Smooth muscle cell of the brain vasculature (primary cell): ENCODE results near the gene SLC16A8.
"Not testable (repeated sequence)": the region's sequence is repeated elsewhere in the genome, so short reads cannot be mapped to it uniquely, and the experiment has no call there.

ENCODE experiments used
- DNase-seq: peaks from one replicate; pipeline ENCODE4 v3.0.0-alpha.2; 2012; ENCODE audit warnings: low read depth, low spot score

The SLC16A8 gene, protein sequence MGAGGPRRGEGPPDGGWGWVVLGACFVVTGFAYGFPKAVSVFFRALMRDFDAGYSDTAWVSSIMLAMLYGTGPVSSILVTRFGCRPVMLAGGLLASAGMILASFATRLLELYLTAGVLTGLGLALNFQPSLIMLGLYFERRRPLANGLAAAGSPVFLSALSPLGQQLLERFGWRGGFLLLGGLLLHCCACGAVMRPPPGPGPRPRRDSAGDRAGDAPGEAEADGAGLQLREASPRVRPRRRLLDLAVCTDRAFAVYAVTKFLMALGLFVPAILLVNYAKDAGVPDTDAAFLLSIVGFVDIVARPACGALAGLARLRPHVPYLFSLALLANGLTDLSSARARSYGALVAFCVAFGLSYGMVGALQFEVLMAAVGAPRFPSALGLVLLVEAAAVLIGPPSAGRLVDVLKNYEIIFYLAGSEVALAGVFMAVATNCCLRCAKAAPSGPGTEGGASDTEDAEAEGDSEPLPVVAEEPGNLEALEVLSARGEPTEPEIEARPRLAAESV

GRCh38 chr22:38083931-38084631, at the start of gene SLC16A8:
Gene SLC16A8 (minus strand): TSS chr22:38084184. CDS start chr22:38082873, 1,311 bp downstream.
- no peak for DNase-seq

GRCh38 chr22:38133331-38133730, 49.3 kb upstream of the SLC16A8 start:
- DNase-seq: no peak

DNA sequence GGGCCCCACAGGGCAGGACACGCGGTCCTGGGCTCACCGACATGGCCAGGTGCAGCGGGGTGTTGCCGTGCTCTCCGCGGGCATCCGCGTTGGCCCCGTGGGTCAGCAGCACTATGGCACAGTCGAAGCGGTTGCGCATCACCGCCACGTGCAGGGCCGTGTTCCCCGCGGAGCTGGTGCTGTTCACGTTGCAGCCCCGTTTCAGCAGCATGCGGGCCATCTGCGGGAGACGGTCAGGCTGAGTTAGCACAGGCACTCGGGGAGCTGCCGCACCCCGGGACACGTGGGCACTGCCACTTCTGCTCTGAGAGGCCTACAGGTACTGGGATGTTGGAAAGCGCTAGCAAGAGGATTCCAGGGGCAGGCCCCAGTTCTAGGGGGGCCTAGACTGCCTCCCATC, 48.8 kb upstream of the SLC16A8 start:
- DNase-seq: no peak

DNA sequence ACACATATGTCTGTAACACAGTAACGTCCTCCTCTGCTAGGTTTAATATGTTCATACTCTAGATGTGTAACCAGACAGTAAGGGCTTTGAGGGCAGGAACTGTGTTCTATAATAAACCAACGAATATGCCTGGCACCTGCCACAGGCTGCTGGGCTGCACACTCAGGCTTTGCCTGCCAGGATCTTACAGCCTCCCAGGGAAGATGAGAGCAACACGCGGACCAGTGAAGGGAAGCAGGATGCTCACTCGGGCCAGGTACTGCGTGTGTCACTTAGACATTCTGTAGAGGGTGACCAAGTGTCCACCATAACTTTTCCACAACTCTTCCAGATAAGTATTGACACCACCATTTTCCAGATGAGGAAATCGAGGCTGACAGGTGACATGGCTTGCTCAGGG, 48.2 kb upstream of the SLC16A8 start:
- no peak for DNase-seq

- DNase-seq: no peak
Measured at GRCh38 chr22:38131399-38131798, 47.4 kb upstream of the SLC16A8 start.

DNA sequence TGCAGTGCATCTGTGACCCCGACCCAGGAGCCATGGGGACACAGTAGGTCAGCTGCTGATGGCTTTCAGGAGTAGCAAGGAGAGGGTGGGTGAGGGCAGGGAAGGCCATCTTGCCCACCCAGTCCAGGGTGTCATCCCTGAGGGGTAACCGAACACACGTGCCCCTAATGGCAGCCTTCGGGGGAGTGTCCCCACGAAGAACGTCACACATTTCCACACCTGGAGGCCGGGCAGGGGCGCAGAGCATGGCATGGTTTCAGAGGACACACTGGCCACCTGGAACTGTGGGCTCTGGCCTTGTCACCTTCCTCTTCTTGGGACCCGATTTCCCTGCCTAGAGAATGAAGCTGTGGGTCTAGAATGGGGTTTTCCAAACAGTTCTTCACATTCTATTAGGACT, 45.9 kb upstream of the SLC16A8 start:
- no peak for DNase-seq

GRCh38 chr22:38129021-38129420, 45.0 kb upstream of the SLC16A8 start:
- DNase-seq: no peak

GRCh38 chr22:38127869-38128268, 43.9 kb upstream of the SLC16A8 start:
- DNase-seq: no peak

- DNase-seq: no peak
Measured at GRCh38 chr22:38126928-38127668, 43.1 kb upstream of the SLC16A8 start.

GRCh38 chr22:38125751-38126201, 41.8 kb upstream of the SLC16A8 start:
- no peak for DNase-seq

DNA sequence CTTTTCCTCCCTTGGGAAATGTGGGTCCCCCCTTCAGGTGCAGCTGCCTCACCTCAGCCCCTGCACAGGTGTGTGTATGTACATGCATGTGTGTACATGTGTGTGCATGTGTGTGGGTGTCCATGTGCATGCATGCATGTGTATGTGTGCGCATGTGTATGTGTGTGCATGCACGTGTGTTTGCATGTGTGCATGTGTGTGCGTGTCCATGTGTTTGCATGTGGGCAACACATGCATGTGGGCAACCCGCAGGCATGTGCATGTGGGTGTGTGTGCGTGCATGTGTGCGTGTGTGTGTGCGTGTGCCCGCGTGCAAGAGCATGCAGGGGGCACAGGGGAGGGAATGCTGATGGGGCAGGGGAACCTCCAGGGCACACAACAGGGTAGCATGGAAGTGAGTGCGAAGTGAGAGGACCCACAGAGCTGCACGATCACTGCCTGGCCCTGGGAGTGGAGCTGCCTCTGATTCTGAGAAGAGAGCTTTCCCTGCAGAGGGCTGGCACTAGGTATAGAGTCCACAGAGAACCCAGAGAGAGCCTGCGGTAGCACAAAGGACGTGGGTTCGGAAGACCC, 41.1 kb upstream of the SLC16A8 start:
- DNase-seq: no peak

DNA sequence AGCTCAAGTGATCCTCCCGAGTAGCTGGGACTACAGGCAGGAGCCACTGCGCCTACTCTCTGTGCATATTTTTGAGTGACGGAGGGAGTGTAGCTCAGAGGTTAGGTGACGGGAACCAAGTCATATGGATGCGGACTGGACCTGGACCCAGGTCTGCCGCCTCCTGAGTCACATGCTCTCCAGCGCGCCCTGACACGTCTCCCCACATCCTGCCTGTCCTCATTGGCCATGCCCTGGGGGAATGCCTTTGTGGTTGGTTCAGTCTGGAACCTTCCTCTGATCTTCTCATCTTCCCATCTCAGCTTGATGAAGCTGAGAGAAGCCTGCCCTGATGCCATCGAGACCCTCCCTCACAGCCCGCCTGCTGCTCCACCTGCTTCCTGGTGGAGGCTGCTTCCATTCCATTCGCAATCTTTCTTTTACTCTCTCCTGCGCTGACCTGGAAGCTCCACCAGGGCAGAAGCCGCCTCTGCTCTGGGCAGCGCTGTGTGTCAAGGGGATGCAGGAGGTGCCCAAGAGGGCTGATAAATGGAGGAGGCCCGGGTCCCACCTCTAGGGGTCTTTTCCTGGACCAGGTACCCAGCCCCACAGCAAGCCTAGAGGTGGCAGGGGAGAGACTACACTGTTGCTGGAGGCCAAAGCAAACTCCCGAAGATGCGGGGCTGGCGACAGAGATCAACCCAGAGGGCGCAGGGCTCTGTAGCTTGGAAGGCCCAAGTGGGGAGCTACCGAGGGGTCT, 40.4 kb upstream of the SLC16A8 start:
- no peak for DNase-seq

DNA sequence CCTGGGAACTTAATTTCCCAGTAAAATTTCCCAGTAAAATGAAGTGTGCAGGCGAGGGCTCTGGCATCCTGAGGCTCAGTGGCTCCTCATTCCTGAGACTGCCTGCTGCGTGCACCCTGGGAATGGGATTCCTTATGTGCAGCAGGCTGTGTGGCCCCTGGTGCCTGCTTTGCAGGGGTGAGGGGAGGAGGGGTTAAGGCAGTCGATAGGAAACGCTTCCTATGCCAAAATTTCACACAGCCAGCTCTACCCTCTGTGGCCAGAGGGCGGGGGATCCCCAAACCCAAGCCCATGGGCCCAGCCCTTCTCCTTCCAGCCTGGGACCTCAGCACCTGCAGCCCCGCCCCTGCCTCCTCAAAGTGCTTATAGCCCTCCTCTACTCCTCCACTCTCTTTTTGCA, 38.6 kb upstream of the SLC16A8 start:
- DNase-seq: no peak

GRCh38 chr22:38120359-38121110, 36.6 kb upstream of the SLC16A8 start:
- DNase-seq: no peak

DNA sequence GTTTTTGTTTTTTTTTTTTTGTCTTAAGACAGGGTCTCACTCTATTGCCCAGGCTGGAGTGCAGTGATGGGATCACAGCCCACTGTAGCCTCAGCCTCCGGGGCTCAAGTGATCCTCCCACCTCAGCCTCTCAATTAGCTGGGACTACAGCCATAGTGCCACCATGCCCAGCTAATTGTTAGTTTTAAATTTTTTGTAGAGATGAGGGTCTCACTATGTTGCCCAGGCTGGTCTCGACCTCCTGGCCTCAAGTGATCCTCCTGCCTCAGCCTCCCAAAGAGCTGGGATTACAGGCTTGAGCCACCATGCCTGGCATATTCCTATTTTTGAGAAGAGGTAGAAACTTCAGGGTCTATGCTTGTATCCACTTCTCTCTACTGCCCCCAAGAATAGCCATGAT, 34.8 kb upstream of the SLC16A8 start:
- not testable (repeated sequence) for DNase-seq

DNA sequence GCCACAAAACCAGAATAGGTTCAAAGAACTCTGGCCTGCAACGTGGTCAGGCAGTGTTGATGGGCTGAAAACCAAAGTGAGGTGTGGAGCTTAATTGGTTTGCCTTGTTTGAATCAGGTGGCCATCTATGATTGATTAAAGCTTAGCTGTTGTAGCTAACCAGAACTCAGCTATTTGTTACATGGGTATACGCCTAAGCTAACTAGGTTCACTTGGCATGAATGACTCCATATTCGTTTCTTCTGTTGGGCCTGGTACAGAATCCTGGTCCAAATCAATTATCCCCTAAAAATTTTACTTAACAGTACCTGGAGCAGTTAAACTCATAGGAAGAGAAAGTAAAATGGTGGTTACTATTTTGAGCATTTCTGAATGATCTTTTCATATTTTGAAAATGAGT, 34.2 kb upstream of the SLC16A8 start:
- no peak for DNase-seq

- DNase-seq: not testable (repeated sequence)
Measured at GRCh38 chr22:38117556-38117955, 33.6 kb upstream of the SLC16A8 start.

- DNase-seq: no peak
Measured at GRCh38 chr22:38115423-38116205, 31.6 kb upstream of the SLC16A8 start.
